Epithelial cell of esophagus (primary cell): ENCODE data around the gene MAST2.

Source experiments
- DNase-seq: peaks from one replicate; pipeline ENCODE4 v3.0.0; 2010; ENCODE audit warnings: low read depth
- H3K4me3 ChIP-seq: 2 replicates; pipeline ENCODE4 v1.5.1; 2011; ENCODE audit warnings: mild to moderate bottlenecking, low read length, control low read depth
- CTCF ChIP-seq: IDR thresholded peaks from 2 replicates; pipeline ENCODE4 v1.5.1; 2011; ENCODE audit warnings: low read depth, mild to moderate bottlenecking, low read length, control low read depth, inconsistent platforms; ENCODE audit not compliant: insufficient read depth; ENCODE audit errors: missing control alignments

The MAST2 gene

GRCh38 chr1:45883658-45884057, 80.2 kb downstream of the MAST2 start:
- DNase-seq: no peak
- no peak for TF ChIP-seq CTCF
- H3K4me3 ChIP-seq: no peak overlapping the region

DNA sequence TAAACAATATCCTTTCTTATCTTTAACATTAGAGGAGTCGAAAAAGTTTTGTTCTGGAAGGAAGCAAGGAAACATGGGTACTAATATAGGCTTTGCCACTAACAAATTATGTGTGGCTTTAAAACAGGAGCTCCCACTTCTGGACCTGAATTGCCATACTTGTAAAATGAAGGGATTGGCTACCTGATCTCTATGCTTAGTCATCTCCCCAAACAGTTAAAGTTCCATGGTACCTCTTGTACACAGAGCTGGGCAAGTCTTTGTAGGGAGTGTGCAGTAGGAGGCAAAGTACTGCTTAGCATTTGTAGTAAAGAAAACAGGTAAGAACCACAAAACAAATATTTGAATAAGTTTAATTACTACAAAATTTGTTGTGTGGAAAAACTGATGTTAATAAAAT, 81.3 kb downstream of the MAST2 start:
- DNase-seq: peak; percentile 46

GRCh38 chr1:45886229-45886628, 82.8 kb downstream of the MAST2 start:
- DNase-seq: no peak
- no peak overlapping the region for H3K4me3 ChIP-seq
- no peak for TF ChIP-seq CTCF

More for the DNA sequence above, 81.3 kb downstream of the MAST2 start:
- no peak for TF ChIP-seq CTCF
- H3K4me3 ChIP-seq: no peak overlapping the region

DNA sequence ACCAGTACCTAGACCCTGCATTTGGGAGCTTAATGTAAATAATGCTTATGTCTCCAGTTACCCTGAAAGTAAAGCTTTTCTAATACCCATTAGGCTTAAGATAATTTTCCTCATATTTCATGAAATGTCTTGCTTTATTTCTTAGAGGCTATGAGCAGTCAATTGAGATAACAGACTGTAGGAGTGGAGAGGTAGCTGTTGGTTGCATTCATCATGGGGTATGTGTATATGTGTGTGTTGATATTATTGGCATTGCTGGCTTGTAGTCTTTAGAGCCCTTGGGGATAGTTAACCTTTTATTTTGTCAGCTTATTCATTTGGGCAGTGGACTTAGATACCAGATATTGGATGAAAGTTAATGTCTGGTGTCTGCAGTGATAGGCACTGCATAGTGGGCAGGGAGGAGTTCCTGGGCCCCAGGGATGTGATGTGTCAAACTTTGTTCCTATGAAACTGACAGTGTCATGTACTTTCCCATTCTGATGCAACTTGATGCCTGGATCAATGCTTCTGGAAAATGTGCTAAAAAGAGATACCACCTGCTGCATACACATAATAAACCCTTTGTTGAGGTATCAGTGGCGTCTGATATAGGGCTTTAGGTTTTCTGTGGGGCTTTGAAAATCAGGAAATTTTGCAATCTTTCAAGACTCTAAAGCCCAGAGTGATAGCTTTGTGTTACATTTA, 83.9 kb downstream of the MAST2 start:
- no peak for DNase-seq
- no peak overlapping the region for H3K4me3 ChIP-seq
- TF ChIP-seq CTCF: no peak

DNA sequence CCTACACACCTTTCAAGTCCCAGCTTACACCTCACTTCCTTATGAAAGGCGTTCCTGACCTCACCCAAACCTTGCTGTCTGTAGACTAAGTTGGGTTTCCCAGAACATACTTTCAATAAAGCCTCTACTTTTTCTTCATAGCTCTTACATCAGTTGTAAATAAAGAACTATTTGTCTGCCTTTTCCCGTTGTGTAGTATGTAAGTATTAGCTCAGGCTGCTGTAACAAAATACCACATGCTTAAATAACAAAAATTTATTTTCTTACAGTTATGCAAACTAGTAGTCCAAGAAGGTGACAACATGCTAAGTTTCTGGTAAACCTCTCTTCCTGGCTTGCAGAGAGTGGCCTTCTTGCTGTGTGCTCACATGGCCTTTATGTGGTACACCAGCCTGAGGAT, 86.7 kb downstream of the MAST2 start:
- DNase-seq: no peak
- TF ChIP-seq CTCF: no peak
- H3K4me3 ChIP-seq: no peak overlapping the region

- DNase-seq: no peak
- no peak overlapping the region for H3K4me3 ChIP-seq
- TF ChIP-seq CTCF: no peak
Measured at GRCh38 chr1:45891087-45891486, 87.7 kb downstream of the MAST2 start.

DNA sequence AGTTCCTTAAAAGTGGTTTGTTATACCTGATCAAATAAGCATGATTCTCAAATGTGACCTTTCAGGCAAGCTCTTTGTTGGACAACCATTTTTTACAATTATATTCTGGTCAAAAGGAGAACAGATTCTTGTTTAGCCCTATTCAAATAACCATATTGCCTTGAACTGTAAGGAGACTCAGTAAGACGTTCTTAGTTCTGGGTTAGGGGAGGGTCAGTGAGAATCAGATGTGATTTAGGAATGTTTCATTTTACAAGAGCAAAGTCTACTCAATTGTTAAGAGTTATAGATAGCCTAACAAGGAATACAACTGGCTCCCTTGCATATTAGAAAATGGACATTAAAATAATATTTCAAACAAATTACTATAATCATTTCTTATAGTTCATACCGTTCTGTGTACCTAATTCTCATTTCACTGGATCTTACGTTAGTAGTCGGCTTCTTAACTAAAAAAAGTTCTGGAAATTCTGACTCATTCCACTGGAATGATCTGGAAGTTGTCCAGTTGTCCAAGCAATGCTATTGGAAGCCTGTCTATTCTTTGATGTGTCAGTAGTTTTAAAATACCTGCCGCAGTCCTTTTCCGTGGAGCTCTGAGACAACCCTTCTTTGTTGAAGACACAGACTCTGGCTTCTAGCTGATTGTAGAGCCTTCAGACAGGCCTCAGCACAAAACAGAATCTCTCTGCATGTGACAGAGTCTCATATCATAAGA, 88.8 kb downstream of the MAST2 start:
- no peak for TF ChIP-seq CTCF
- peak; percentile 88 for DNase-seq
- H3K4me3 ChIP-seq: no peak overlapping the region
